ENCODE results near the gene CFI.

The CFI gene

DNA sequence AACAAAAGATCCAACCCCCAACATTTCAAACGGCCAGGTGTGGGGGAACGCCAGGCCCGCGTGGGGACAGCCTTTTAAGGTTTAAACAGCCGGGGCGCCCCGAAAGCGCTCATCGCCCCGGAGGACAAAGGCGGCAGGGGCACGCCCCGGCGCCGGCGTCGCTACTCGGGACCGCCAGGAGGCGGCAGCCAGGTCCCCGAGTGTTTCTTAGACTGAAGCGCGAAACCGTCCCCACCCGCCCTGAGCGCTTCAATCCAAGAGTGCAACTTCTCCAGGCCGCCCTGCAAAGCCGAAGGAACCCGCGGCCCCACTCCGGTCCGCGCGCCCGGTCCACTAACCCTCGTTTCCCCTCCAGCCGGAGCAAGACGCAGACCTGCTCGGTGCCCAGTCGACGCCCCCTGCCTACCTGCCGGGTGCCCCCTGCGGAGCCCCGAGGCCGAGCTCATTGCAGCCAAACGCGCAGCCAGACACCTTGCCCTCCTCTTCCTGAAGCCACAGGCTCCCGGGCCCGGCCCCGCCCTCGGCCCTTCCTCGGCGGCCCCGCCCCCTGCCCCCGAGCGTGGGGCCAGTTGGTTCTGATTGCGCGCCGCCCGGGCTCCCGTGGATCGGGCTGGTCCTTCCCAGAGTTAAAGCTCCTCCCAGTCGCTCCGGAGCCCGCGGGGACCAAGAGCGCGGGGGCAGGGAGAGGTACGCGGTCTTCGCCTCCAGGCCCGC, 98.7 kb downstream of the CFI start, which contains the start of gene CASP6:
TSS of gene CASP6 (minus strand) at position 496 of the 714 bp plus-strand sequence. CDS start at position 446, 50 bp downstream.
- peak; percentile 89 for DNase-seq
- in situ Hi-C loops (cut with MboI; ENCODE audit: low pct_unique_long_range_greater_than_20kb, low sequenced_read_pairs) = no loop called here

DNA sequence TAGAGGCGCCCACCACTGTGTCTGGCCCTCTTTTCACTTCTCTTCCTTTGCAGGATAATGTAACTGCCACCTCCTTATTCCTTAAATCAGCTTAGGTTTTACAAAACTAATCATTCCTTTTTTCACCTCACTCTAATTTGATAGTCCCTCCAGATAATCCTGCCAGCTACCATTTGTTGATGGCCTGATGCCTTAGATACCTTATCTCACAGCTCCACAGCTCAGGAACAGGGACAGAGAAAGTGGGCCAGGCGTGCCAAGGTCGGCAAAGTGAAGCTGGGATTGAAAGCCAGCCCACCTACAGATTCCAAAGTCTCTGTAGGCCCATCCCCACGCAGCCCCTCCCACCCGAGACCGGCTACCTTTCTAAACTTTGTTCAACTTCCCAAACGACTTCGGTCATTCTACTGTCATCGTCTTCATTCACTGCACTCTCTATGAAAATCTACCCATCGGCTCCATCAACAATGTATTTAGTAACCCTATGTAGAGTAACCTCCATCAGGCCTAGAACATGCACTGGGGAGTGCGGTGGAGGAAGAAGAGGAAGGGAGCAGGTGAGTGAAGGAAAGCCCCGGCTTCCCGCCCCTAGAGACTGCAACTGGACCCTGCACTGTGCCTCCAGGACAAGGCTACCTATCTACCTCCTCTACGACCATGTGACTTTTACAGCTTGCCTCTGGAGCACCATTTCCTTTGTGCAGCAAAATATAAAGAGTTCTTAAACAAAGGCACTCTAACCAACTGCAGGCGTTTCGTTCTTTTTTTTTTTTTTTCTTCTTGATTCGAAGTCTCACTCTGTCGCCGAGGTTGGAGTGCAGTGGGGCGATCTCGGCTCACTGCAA, 100.0 kb downstream of the CFI start:
- peak; percentile 32 for DNase-seq

DNA sequence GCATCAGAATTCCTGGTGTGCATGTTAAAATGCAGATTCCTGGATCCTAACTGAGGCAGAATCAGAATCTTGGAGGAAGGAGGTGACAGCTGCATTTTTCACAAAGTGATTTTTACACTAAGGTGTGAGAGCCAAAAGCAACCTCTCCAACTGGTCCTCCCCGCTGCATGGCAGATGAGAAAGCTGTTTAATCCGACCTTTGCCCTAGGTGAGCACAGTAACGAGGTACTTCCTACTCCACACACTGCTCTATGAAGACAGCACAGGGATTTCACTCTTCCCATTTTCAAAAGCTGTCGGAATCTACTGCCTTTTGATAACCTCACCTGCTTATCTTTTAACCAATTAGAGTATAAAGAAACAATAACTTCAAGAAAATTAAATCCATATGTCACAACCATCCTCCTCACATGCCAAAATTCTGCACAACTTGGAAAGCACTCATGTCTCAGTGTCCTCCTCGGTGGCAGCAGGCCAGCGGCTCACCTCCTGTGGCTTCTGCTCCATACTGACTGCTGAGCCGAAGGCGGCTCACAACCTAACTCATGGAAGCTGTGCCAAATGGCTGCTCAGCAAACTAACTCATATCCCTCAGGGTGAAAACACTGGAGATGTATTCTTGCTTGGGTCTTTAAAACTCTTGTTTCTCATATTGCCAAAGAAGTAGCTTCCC, 102.1 kb downstream of the CFI start:
- in situ Hi-C loops (cut with MboI; ENCODE audit: low pct_unique_long_range_greater_than_20kb, low sequenced_read_pairs) = loop anchor here (25.0 kb wide), 1 partner anchor 262 kb away; the partner anchor contains the start of gene SEC24B
- DNase-seq = no peak

More for the DNA sequence above, 100.0 kb downstream of the CFI start:
- in situ Hi-C loops (cut with MboI; ENCODE audit: low pct_unique_long_range_greater_than_20kb, low sequenced_read_pairs) = no loop called here

DNA sequence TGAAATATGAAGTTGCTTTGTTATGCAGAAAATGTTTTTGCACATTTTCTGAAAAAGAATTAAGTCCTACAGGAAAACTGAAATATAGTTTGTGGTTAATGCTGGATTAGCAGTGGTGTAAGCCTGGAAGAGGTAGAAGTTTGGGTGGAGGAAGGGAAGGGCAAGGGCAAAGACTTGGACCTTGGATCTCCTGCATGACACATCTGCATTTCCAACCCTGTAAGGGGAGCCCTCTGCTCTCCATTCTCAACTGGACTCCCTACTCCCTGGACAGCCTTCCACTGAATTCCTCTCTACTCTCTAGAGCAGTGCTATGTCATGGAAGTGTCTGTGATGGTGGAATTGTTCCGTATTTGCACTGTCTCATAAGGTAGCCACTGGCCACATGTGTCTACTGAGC, 103.1 kb downstream of the CFI start:
- in situ Hi-C loops (cut with MboI; ENCODE audit: low pct_unique_long_range_greater_than_20kb, low sequenced_read_pairs) = loop anchor here (25.0 kb wide), 1 partner anchor 261 kb away; the partner anchor contains the start of gene SEC24B
- no peak for DNase-seq

DNA sequence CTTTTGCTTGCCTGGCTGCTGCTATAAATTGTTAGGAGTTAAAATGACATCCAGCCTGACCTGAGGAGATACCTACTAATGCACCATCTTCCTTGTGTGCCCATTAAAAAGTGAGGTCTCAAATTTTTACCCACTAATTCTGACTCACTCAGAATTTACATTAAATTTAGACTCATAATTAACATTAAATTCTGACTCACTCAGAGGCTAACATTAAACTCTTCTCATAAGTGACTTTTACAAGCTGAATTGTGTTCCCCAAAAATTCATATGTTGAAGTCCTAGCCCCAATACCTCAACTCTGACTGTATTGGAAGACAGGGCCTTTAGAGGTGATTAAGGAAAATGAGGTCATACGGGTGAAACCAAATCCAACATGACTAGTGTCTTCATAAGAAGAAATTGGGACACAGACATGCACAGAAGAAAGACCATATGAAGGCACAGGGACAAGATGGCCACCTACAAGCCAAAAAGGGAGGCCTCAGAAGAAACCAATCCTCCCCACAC, 110.3 kb downstream of the CFI start:
- in situ Hi-C loops (cut with MboI; ENCODE audit: low pct_unique_long_range_greater_than_20kb, low sequenced_read_pairs) = loop anchor here (25.0 kb wide), 1 partner anchor 254 kb away; the partner anchor contains the start of gene SEC24B
- DNase-seq = no peak

Data from KBM-7 (cell line).